Stimulated activated naive CD8-positive, alpha-beta T cell treated with anti-CD3 and anti-CD28 coated beads, Interleukin-15, amount 100 ng/mL, for 72 hours (primary cell): ENCODE data around the gene DEAF1.

ENCODE experiments used
- ATAC-seq: fragments of 150-1000 bp; cut with Tn5 transposase; 2 replicates; pipeline ENCODE4 v1.10.0; 2021; ENCODE audit warnings: mild to moderate bottlenecking, moderate library complexity
- DNase-seq, 2 donors: peaks; one replicate each; pipeline ENCODE4 v3.0.0; 2021 to 2022
- H3K27ac Mint-ChIP-seq, 2 donors: one replicate each; pipeline ENCODE4 v1.8.0; 2022; ENCODE audit warnings: mild to moderate bottlenecking in 2 of 2, mixed read lengths in 2 of 2, moderate library complexity in 2 of 2
- H3K27me3 Mint-ChIP-seq: one replicate; pipeline ENCODE4 v1.8.0; 2022; ENCODE audit warnings: mixed read lengths
- H3K4me1 Mint-ChIP-seq: one replicate; pipeline ENCODE4 v1.8.0; 2022; ENCODE audit warnings: mild to moderate bottlenecking, mixed read lengths
- H3K4me3 Mint-ChIP-seq, 2 donors: one replicate each; pipeline ENCODE4 v1.8.0; 2022; ENCODE audit warnings: mild to moderate bottlenecking in 2 of 2, mixed read lengths in 2 of 2, moderate library complexity in 1 of 2
- H3K9me3 Mint-ChIP-seq, 2 donors: one replicate each; pipeline ENCODE4 v1.8.0; 2022; ENCODE audit warnings: mixed read lengths in 2 of 2

The DEAF1 gene

GRCh38 chr11:620935-621814 lies 73.8 kb downstream of the DEAF1 start:
- no peak overlapping the region for H3K27ac Mint-ChIP-seq
- peaks cover 10% of the 10 kb centered on the region for H3K4me1 Mint-ChIP-seq
- DNase-seq (no peak), ATAC-seq (no peak)
- H3K9me3 Mint-ChIP-seq, result no peaks in the 10 kb centered on the region
- no peak overlapping the region for H3K4me3 Mint-ChIP-seq
- peaks cover 18% of the 10 kb centered on the region for H3K27me3 Mint-ChIP-seq

DNA sequence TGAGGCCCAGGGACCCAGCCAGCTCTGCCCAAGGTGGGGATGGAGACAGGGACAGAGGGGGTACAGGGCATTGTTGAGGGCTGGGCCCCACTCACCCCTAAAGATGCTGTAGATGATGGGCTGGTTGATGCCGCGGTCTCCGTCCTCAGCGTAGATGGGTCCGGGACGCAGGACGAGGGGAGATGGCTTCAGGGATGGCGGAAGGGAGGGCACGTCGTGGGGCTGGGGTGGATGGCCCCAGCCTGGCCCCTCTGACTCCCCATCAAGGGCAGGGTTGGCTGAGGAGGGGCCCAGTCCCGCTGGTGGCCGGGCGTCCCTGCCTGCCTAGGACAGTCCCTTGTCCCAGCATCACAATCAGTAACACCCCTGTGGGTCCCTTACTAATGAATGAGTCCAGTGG lies 74.8 kb downstream of the DEAF1 start:
- no peak for ATAC-seq
- Mint-ChIP-seq H3K4me3 (no peak overlapping the region), H3K9me3 (no peaks in the 10 kb centered on the region), H3K27ac (no peak overlapping the region), H3K27me3 (peaks cover 8% of the 10 kb centered on the region), H3K4me1 (peaks cover 16% of the 10 kb centered on the region)
- DNase-seq, result no peak

DNA sequence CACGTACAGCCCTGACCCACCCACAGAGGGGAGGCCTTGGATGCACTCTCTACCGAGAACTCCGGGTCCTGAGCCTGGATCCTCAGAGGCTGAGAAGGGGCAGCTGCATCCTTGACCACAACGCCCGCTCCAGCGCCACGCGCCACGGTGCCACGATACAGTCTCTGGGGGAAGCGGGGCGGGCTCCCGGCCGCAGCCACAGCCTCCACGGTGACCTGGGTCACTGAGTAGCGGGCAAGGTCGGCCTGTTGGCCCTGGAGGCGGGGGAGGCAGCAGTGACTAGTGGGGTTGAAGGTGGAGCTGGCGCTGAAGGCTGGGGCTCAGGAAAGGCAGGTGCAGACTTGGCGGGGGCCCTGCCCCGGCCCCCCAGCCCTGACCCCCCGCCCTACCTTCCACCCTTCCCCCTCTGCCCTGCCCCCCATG lies 75.4 kb downstream of the DEAF1 start:
- Mint-ChIP-seq H3K4me3 (no peak overlapping the region), H3K27me3 (peaks cover 2% of the 10 kb centered on the region), H3K9me3 (no peaks in the 10 kb centered on the region), H3K4me1 (peaks cover 22% of the 10 kb centered on the region), H3K27ac (no peak overlapping the region)
- no peak for DNase-seq
- ATAC-seq, result no peak

DNA sequence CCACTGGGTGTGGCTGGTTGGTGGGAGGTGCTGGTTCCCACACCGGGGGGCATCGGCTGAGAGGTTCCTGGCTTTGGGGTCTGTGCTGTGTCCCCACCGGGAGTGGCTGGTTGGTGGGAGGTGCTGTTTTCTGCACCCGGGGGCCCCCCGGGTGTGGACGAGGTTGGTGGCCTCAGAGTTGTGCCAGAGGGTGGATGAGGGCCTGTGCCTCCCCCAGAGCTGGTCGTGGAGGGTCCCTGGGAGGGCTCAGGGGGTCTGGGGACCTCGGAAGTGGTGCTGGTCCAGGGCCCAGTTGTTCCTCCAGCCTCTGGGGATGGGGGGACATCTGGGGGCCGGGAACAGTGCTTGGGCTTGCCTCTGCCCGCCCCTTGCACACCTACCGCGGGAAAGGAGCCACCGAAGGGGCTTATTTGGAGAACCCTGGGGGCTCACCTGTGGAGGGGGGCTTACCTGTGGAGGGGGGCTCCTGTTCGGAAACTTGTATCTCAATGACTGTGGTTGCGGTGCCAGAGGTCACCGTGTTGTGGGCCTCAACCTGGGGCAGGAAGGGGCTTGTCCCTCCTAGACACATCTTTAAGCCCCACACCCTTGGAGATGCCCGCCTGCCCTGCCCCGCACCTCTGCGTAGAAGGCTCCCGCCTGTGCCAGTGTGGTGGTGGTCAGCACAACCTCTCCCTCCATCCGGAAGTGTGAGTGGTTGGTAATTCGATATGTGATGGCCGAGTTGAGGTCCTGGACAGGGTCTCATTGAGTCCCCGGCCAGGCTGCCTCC lies 76.0 kb downstream of the DEAF1 start:
- peaks cover 28% of the 10 kb centered on the region for H3K4me1 Mint-ChIP-seq
- no peak overlapping the region for H3K4me3 Mint-ChIP-seq
- no peak for ATAC-seq
- H3K27me3 Mint-ChIP-seq, result no peaks in the 10 kb centered on the region
- H3K27ac Mint-ChIP-seq, result peak overlapping the region in 1 of 2 donors; percentile 93
- DNase-seq, result no peak
- no peaks in the 10 kb centered on the region for H3K9me3 Mint-ChIP-seq

DNA sequence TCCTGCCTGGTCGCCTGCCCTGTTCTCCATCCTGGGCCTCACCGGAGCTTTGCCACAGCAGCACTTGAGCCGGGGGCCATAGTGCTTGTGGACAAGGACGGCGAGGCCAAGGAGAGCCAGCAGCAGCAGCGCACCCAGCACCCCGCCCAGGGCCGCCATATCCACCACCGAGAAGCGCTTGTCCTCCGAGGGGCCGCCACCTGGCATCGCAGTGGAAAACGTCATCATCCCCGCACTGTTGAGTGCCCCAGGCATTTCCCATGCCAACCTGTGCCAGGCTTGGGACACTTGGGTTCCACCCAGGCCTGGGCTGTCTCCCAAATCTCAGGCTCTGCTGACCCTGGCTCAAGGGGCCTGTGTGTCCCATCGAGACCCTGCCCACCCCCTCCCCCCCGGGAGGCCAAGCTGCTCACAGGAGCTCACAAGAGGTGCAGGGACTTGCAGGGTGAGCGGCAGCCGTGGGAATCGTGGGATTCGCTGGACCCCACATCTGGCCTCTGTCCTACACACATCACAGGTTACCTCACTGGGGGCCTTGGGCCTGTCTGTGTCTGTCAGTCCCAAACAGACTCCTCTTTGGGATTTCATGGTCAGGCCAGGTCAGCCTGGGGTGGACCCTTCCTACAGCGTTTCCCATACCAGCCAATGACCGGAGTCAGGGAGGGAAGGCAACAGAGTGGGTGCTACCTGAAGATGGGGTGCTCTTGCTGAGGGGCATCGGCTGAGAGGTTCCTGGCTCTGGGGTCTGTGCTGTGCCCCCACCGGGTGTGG lies 76.9 kb downstream of the DEAF1 start:
- no peak overlapping the region for H3K4me3 Mint-ChIP-seq
- H3K9me3 Mint-ChIP-seq, result no peaks in the 10 kb centered on the region
- H3K27me3 Mint-ChIP-seq, result no peaks in the 10 kb centered on the region
- DNase-seq (no peak), ATAC-seq (no peak)
- peak overlapping the region in 1 of 2 donors; percentile 93 for H3K27ac Mint-ChIP-seq
- peaks cover 38% of the 10 kb centered on the region for H3K4me1 Mint-ChIP-seq

DNA sequence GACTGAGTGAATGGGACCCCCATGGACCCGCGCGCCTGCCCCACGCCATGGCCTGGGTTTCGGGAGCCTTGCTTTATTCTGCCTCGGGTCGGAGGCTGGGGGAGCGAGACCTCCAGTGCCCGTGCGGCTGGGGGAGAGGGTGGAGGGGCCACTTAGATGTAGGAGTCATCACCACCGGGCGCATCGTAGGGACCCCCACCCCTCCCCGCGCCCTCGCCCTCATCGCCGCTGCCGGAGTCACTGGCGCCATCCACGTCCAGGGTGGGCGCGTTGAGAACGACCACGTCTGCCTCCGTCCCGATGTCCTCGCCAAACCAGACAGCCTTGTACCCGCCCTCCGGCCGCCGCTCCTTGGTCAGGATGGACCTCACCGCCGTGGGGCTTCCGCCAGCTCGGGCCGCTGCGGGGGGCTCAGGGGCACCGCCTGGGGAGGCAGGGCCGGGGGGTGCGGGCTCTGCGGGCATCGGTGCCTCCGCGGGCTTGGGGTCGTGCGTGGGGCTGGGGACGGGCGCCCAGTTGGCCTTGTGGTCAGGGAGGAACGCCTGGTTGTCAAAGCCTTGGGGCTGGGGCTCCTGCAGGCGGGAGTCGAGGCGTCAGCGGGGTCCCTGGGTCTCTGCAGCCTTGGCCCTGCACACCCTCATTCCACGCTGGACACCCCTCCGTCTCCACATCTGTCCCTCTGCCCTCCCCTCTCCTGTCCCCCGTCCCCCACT lies 77.7 kb downstream of the DEAF1 start:
- DNase-seq (no peak), ATAC-seq (no peak)
- no peaks in the 10 kb centered on the region for H3K9me3 Mint-ChIP-seq
- peaks cover 42% of the 10 kb centered on the region for H3K4me1 Mint-ChIP-seq
- H3K27ac Mint-ChIP-seq, result no peak overlapping the region
- H3K4me3 Mint-ChIP-seq, result no peak overlapping the region
- H3K27me3 Mint-ChIP-seq, result no peaks in the 10 kb centered on the region

- Mint-ChIP-seq H3K4me3 (peak overlapping the region; percentile 80 to 86), H3K27ac (peak overlapping the region in 1 of 2 donors; percentile 90), H3K4me1 (peaks cover 42% of the 10 kb centered on the region), H3K27me3 (no peaks in the 10 kb centered on the region), H3K9me3 (no peaks in the 10 kb centered on the region)
- ATAC-seq, result no peak
- no peak for DNase-seq
These were observed 78.5 kb downstream of the DEAF1 start for GRCh38 chr11:616320-617198.

DNA sequence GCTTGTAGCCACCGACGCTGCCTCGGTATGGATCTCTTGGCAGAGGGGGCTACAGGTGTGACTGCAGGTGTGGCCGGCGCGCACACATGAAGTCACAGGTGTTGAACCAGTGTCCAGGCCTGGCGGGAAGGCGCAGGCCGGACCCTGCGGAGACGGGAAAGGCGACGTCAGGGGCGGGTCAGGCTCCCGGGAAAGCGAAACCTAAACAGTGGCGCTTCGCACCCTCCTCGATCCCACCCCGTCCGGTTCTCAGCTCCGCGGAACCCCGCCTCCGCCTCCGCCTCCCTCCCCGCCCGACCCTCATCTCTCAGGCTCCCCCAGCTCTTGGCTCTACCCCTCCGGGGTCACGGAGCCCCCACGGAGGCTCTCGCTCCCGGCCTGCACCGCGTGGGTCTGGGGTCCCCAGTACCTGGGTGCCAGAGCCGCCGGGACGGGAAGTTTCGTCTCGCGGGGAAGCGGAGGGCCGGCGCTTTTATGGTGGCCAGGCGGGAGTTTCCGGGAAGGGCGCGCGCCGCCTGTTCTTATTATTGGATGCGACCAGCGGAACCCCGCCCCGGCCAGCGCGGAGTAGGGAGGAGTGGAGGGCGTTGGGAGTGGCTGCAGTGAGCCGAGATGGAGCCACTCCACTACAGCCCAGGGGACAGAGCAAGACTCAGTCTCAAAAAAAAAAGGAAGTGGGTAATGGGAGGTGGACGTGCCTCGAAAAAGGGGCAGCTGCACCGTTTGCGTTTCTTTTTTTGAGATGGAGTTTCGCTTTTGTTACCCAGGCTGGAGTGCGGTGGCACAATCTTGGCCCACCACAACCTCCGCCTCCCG lies 79.3 kb downstream of the DEAF1 start, which contains the start of gene IRF7:
Gene IRF7, minus strand, starts transcription at position 447 of the 816 bp plus-strand sequence. CDS start 586 bp downstream, outside the sequence.
- Mint-ChIP-seq H3K9me3 (no peaks in the 10 kb centered on the region), H3K4me1 (peaks cover 45% of the 10 kb centered on the region), H3K27me3 (no peaks in the 10 kb centered on the region), H3K27ac (peak within 1 kb of the TSS; percentile 88 to 90), H3K4me3 (peak within 1 kb of the TSS; percentile 80 to 86)
- ATAC-seq (peak; percentile 80), DNase-seq (peak; percentile 77 to 87)

DNA sequence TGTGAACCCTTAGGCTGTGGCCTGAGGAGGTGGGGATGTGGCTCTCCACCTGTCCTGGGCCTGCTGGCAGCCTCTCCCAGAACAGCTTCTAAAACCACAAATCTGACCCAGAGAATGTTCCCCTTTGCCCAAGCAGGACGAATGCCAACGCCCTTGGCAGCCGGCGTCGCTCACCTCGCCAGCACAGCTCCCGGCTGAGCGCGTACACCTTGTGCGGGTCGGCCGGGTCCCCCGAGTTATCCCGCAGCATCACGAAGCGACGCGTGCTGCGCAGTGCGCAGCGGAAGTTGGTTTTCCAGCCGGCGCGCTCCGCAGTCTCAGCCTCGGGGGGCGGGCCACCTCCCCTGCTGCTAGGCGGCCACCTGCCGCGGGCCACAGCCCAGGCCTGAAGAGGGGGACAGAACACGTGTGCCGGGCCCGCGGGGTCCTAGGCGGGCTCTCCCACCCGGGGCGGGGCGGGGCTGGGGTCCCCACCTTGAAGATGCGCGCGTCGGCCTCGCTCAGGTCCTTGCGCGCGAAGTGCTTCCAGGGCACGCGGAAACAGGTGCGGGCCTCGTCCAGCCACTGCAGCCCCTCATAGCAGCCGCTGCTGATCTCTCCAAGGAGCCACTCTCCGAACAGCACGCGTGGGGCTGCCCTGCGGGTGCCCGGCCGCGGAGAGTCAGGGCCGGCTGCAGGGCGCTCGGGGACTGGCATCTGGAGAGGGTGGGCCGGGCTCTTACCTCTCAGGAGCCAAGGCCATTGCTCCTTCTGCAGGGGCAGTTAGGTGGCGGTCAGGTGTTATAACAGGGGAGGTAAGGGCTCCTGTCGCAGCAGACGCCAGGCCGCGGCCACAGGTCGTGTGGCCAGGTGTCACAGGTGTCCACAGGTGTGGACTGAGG lies 80.2 kb downstream of the DEAF1 start:
- ATAC-seq (peak; percentile 3), DNase-seq (no peak)
- Mint-ChIP-seq H3K4me1 (peaks cover 47% of the 10 kb centered on the region), H3K9me3 (no peaks in the 10 kb centered on the region), H3K27me3 (no peaks in the 10 kb centered on the region), H3K4me3 (peak overlapping the region; percentile 80 to 86), H3K27ac (peak overlapping the region; percentile 82 to 88)

DNA sequence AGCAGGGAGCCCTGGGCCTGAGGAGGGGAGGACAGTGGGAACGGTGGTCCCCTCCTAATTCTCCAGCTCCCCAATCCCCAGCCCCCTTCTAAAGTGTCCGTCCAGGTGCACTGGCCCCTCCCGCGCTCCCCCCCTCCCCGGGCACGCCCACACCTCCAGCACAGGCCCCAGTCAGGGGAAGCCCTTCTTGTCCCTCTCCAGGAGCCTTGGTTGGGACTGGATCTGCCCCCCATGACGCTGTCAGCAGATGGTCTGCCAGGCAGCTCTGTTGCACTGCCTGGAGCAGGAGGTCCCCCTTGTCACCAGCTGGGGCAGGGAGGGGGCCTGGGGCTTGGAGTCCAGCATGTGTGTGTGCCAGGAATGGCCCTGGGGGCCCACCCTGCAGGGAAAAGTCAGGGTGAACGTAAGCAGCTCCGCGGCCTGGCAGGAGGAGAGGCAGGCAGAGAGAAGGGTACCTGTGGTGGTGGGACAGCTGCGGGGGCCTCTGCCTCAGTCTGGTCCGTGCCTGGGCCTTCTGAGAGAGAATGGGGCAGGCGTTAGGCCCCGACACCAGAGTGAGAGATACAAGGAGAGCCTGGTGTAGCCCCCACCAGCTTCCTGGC lies 80.9 kb downstream of the DEAF1 start:
- Mint-ChIP-seq H3K4me3 (peak overlapping the region; percentile 80 to 86), H3K27ac (peak overlapping the region; percentile 65 to 89), H3K9me3 (no peaks in the 10 kb centered on the region), H3K4me1 (peaks cover 47% of the 10 kb centered on the region), H3K27me3 (no peaks in the 10 kb centered on the region)
- no peak for ATAC-seq
- DNase-seq, result no peak

DNA sequence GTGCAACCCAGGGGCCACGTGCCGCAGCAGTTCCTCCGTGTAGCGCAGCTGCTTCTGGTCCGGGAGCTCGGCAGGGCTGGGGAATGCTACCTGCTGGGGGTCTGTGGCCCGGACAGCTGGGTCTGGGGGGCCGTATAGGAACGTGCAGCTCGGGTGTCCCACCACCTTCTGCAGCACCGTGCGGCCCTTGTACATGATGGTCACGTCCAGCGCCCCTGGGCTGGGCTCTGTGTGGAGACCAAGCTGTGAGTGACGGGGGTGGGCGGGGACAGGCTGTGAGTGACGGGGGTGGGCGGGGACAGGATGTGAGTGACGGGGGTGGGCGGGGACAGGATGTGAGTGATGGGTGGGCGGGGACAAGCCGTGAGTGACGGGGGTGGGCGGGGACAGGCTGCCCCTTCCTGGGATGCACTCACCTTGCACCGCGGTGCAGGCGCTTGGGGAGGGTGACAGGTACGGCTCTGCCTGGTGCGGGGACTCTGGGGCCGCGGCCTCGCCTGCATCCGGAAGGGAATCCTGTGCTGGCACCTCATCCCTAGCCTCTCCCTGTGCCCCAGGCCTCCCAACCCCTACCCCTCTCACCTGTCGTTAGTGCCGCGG lies 81.6 kb downstream of the DEAF1 start:
- ATAC-seq (peak; percentile 24), DNase-seq (peak; percentile 68 to 71)
- H3K4me3 Mint-ChIP-seq, result peak overlapping the region; percentile 56 to 86
- peak overlapping the region; percentile 65 to 89 for H3K27ac Mint-ChIP-seq
- H3K27me3 Mint-ChIP-seq, result no peaks in the 10 kb centered on the region
- H3K4me1 Mint-ChIP-seq, result peaks cover 48% of the 10 kb centered on the region
- H3K9me3 Mint-ChIP-seq, result no peaks in the 10 kb centered on the region

DNA sequence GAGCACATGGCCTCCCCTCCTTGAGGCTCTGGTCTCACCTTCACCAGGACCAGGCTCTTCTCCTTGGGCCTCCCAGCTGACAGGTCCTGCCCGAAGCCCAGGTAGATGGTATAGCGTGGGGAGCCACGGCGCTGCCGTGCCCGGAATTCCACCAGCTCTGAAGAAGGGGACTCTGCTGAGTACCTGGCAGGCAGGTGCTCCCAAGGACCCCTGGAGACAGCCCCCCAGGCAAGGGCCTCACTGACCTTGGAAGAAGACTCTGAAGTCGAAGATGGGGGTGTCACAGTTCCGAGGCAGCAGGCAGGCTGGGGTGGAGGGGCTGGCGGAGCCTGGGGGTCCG lies 82.1 kb downstream of the DEAF1 start:
- peaks cover 51% of the 10 kb centered on the region for H3K4me1 Mint-ChIP-seq
- H3K9me3 Mint-ChIP-seq, result no peaks in the 10 kb centered on the region
- DNase-seq (no peak), ATAC-seq (no peak)
- no peaks in the 10 kb centered on the region for H3K27me3 Mint-ChIP-seq
- H3K4me3 Mint-ChIP-seq, result no peak overlapping the region
- no peak overlapping the region for H3K27ac Mint-ChIP-seq
